Measurements from ENCODE around the gene IL6. TPM values are rescaled to one million over a fixed set of nuclear protein-coding genes. Genes with fewer than 3 reads are reported as not detected.

The IL6 gene
- total and polyA plus RNA-seq, 9 of the 15 experiments (the other 6 are each of a cell fraction or from before 2014, with no cell fraction given): 0.76 to 2.9 (median 1.5) TPM

GRCh38 chr7:22680482-22680911 lies 46.5 kb upstream of the IL6 start (continued):
- TF ChIP-seq MYC (IDR thresholded peaks at IDR 0.05; ENCODE audit: low read depth, low read length) (peak; percentile 71), MYC (CRISPR knock-in tag; IDR thresholded peaks at IDR 0.05; ENCODE audit: borderline replicate concordance, low read depth) (no peak), TOE1 (IDR thresholded peaks at IDR 0.05; ENCODE audit: borderline replicate concordance) (0 out of 2 replicates have a peak, but pooled peaks have one; percentile 28), TOE1 (CRISPR knock-in tag; IDR thresholded peaks at IDR 0.05; ENCODE audit: borderline replicate concordance, low read depth) (no peak), CCNT2 (IDR thresholded peaks at IDR 0.05; ENCODE audit: borderline replicate concordance, extremely low read depth, insufficient read length, low read depth, low read length) (peak; percentile 54), ZNF780A (CRISPR knock-in tag; IDR thresholded peaks at IDR 0.05) (no peak), EP400 (IDR thresholded peaks at IDR 0.05) (peak; percentile 57), SNIP1 (IDR thresholded peaks at IDR 0.05; ENCODE audit: low read depth) (no peak), SMARCE1 (IDR thresholded peaks at IDR 0.05) (peak; percentile 89), CLOCK (CRISPR knock-in tag; IDR thresholded peaks at IDR 0.05; ENCODE audit: borderline replicate concordance) (no peak), MCM5 (IDR thresholded peaks at IDR 0.05; ENCODE audit: low read depth) (no peak), MEIS2 (IDR thresholded peaks at IDR 0.05; ENCODE audit: partially characterized antibody) (peak; percentile 96), FOXK2 (conservative IDR thresholded peaks at IDR 0.05 in 1 of 2, IDR thresholded peaks at IDR 0.05 in 1 of 2; ENCODE audit: low read depth in 2 of 2) (no peak; a peak in 1 of 4 replicates), ZNF589 (CRISPR knock-in tag; IDR thresholded peaks at IDR 0.05; ENCODE audit: low read depth) (peak; percentile 13; the same call in 1 of the 2 replicates), ATF1 (CRISPR knock-in tag; IDR thresholded peaks at IDR 0.05) (no peak), ATF1 (tag; IDR thresholded peaks at IDR 0.05) (peak; percentile 55; the same call in 1 of the 2 replicates), TGIF2 (CRISPR knock-in tag; IDR thresholded peaks at IDR 0.05) (no peak), NR2C1 (IDR thresholded peaks at IDR 0.05) (no peak), NR2C1 (tag; IDR thresholded peaks at IDR 0.05) (peak; percentile 17; the same call in 1 of the 2 replicates), RREB1 (CRISPR knock-in tag; IDR thresholded peaks at IDR 0.05) (0 out of 2 replicates have a peak, but pooled peaks have one; percentile 55)
